Stimulated activated CD8-positive, alpha-beta memory T cell treated with anti-CD3 and anti-CD28 coated beads, Interleukin-15, amount 100 ng/mL, for 1 hour (primary cell): ENCODE measurements around the gene ZNF772.

Experiments used
- DNase-seq: peaks from one replicate; pipeline ENCODE4 v3.0.0-alpha.2; 2020; ENCODE audit warnings: low read depth

ZNF772 gene

GRCh38 chr19:57435062-57435978 lies 42.0 kb downstream of the ZNF772 start, which contains the start of gene ZNF749:
ZNF749 (plus strand) TSS chr19:57435325; CDS start chr19:57435579, 254 bp downstream.
- DNase-seq = peak; percentile 94

GRCh38 chr19:57434386-57435061 lies 42.8 kb downstream of the ZNF772 start:
- DNase-seq = no peak

GRCh38 chr19:57421037-57421436 lies 56.3 kb downstream of the ZNF772 start:
- DNase-seq = no peak

- no peak for DNase-seq
Observed at GRCh38 chr19:57419439-57419838, 57.9 kb downstream of the ZNF772 start.
